KOPT-K1 (cell line): ENCODE measurements around the gene GATA1.

Experiments used
- H3K27ac ChIP-seq: fragments of 200-600 bp; sonication (generic); 2 replicates; pipeline ENCODE4 v1.5.1; 2016; ENCODE audit warnings: antibody characterized with exemption, mild to moderate bottlenecking, low read depth, low read length; ENCODE audit not compliant: poor library complexity, severe bottlenecking
- H3K36me3 ChIP-seq: fragments of 200-600 bp; sonication (generic); 2 replicates; pipeline ENCODE4 v1.5.1; 2017; ENCODE audit warnings: antibody characterized with exemption, mild to moderate bottlenecking, low read length, moderate library complexity; ENCODE audit not compliant: insufficient read depth
- H3K9me3 ChIP-seq: fragments of 200-600 bp; sonication (generic); 2 replicates; pipeline ENCODE4 v1.5.1; 2017; ENCODE audit warnings: antibody characterized with exemption, low read length, mild to moderate bottlenecking; ENCODE audit not compliant: insufficient read depth, poor library complexity, severe bottlenecking

Gene GATA1

GRCh38 chrX:48786341-48786800 lies at the start of gene GATA1:
Gene GATA1 (plus strand): TSS chrX:48786590. CDS start chrX:48791110, 4,520 bp downstream.
- Histone ChIP-seq H3K9me3 (no peaks in the 10 kb centered on the region), H3K27ac (no peak within 1 kb of the TSS), H3K36me3 (no peaks in the 10 kb centered on the region)

GRCh38 chrX:48736878-48737212 lies 49.5 kb upstream of the GATA1 start:
- no peaks in the 10 kb centered on the region for H3K36me3 ChIP-seq
- peak overlapping the region; percentile 85 for H3K27ac ChIP-seq
- H3K9me3 ChIP-seq: no peaks in the 10 kb centered on the region

- Histone ChIP-seq H3K36me3 (no peaks in the 10 kb centered on the region), H3K27ac (peak overlapping the region; percentile 85), H3K9me3 (no peaks in the 10 kb centered on the region)
Measured at GRCh38 chrX:48737213-48737938, 49.0 kb upstream of the GATA1 start.

GRCh38 chrX:48737940-48738339 lies 48.5 kb upstream of the GATA1 start:
- H3K27ac ChIP-seq: peak overlapping the region; percentile 85

GRCh38 chrX:48741834-48742233 lies 44.6 kb upstream of the GATA1 start:
- Histone ChIP-seq H3K27ac (no peak overlapping the region), H3K36me3 (no peaks in the 10 kb centered on the region), H3K9me3 (no peaks in the 10 kb centered on the region)

More at GRCh38 chrX:48737940-48738339, 48.5 kb upstream of the GATA1 start:
- no peaks in the 10 kb centered on the region for H3K36me3 ChIP-seq
- H3K9me3 ChIP-seq: no peaks in the 10 kb centered on the region

- Histone ChIP-seq H3K9me3 (no peaks in the 10 kb centered on the region), H3K27ac (no peak overlapping the region), H3K36me3 (no peaks in the 10 kb centered on the region)
Measured at GRCh38 chrX:48745222-48745621, 41.2 kb upstream of the GATA1 start.

- Histone ChIP-seq H3K27ac (no peak overlapping the region), H3K9me3 (no peaks in the 10 kb centered on the region), H3K36me3 (no peaks in the 10 kb centered on the region)
Measured at GRCh38 chrX:48747415-48748016, 38.9 kb upstream of the GATA1 start.

GRCh38 chrX:48749182-48749581 lies 37.2 kb upstream of the GATA1 start:
- Histone ChIP-seq H3K36me3 (no peaks in the 10 kb centered on the region), H3K27ac (no peak overlapping the region), H3K9me3 (no peaks in the 10 kb centered on the region)

- no peaks in the 10 kb centered on the region for H3K9me3 ChIP-seq
- H3K27ac ChIP-seq: no peak overlapping the region
- no peaks in the 10 kb centered on the region for H3K36me3 ChIP-seq
Measured at GRCh38 chrX:48751343-48751742, 35.0 kb upstream of the GATA1 start.

GRCh38 chrX:48752498-48752897 lies 33.9 kb upstream of the GATA1 start:
- Histone ChIP-seq H3K9me3 (no peaks in the 10 kb centered on the region), H3K36me3 (no peaks in the 10 kb centered on the region), H3K27ac (no peak overlapping the region)

- H3K36me3 ChIP-seq: no peaks in the 10 kb centered on the region
- no peaks in the 10 kb centered on the region for H3K9me3 ChIP-seq
- H3K27ac ChIP-seq: no peak overlapping the region
Measured at GRCh38 chrX:48753708-48754228, 32.6 kb upstream of the GATA1 start.

- no peak overlapping the region for H3K27ac ChIP-seq
- H3K36me3 ChIP-seq: no peaks in the 10 kb centered on the region
- H3K9me3 ChIP-seq: no peaks in the 10 kb centered on the region
Measured at GRCh38 chrX:48754238-48754637, 32.2 kb upstream of the GATA1 start.

GRCh38 chrX:48761674-48762471 lies 24.5 kb upstream of the GATA1 start, which contains the start of gene GLOD5:
Gene GLOD5 (plus strand): TSS chrX:48761747. CDS start chrX:48761791, 44 bp downstream.
- H3K36me3 ChIP-seq: no peaks in the 10 kb centered on the region
- no peaks in the 10 kb centered on the region for H3K9me3 ChIP-seq
- H3K27ac ChIP-seq: no peak within 1 kb of the TSS

GRCh38 chrX:48769230-48769629 lies 17.2 kb upstream of the GATA1 start:
- H3K27ac ChIP-seq: no peak overlapping the region
- H3K36me3 ChIP-seq: no peaks in the 10 kb centered on the region
- no peaks in the 10 kb centered on the region for H3K9me3 ChIP-seq

- no peaks in the 10 kb centered on the region for H3K9me3 ChIP-seq
- H3K27ac ChIP-seq: no peak overlapping the region
- H3K36me3 ChIP-seq: no peaks in the 10 kb centered on the region
Measured at GRCh38 chrX:48770296-48770695, 16.1 kb upstream of the GATA1 start.
